Common myeloid progenitor, CD34-positive (primary cell): ENCODE data around the gene LTBP1.

ENCODE experiments used
- CTCF ChIA-PET: fragments of 350-600 bp; sonication (Branson Sonifier 250); formaldehyde crosslinking; loops from one replicate; lab custom pipeline; 2021; ENCODE audit warnings: antibody characterized with exemption; lab: Charles Lee
- POLR2A ChIA-PET: fragments of 350-600 bp; sonication (Branson Sonifier 250); formaldehyde crosslinking; loops from one replicate; lab custom pipeline; 2021; ENCODE audit warnings: antibody characterized with exemption; lab: Charles Lee
- DNase-seq, 3 donors: peaks; one replicate each; pipeline versions ENCODE4 v3.0.0 to v3.0.0-alpha.2; 2013
- H3K27ac ChIP-seq, 2 experiments: 1 replicate in 1 of 2; 2 replicates in 1 of 2; pipeline ENCODE4 v1.7.0; 2013; ENCODE audit warnings: inconsistent platforms in 2 of 2, low read length in 2 of 2, mild to moderate bottlenecking in 2 of 2, low read depth in 1 of 2, moderate library complexity in 1 of 2; ENCODE audit not compliant: severe bottlenecking in 2 of 2, insufficient read depth in 1 of 2, poor library complexity in 1 of 2
- H3K27me3 ChIP-seq, 5 experiments: replicated peaks in 2 of 5; 1 replicate in 3 of 5; 2 replicates in 2 of 5; pipeline versions ENCODE4 v1.6.1 to v1.7.0; 2013; ENCODE audit warnings: low read length in 4 of 5, mild to moderate bottlenecking in 2 of 5, moderate library complexity in 2 of 5, inconsistent platforms in 1 of 5; ENCODE audit not compliant: insufficient read depth in 5 of 5, control insufficient read depth in 4 of 5
- H3K36me3 ChIP-seq, 4 experiments: 1 replicate in 2 of 4; 2 replicates in 2 of 4; pipeline versions ENCODE4 v1.6.1 to v1.7.0; 2013; ENCODE audit warnings: low read length in 3 of 4, control low read depth in 1 of 4, mild to moderate bottlenecking in 1 of 4; ENCODE audit not compliant: control insufficient read depth in 4 of 4, insufficient read depth in 4 of 4
- H3K4me1 ChIP-seq, 4 experiments: 1 replicate in 3 of 4; 2 replicates in 1 of 4; pipeline versions ENCODE4 v1.6.1 to v1.7.1; 2013; ENCODE audit warnings: low read length in 3 of 4, mild to moderate bottlenecking in 3 of 4, control low read depth in 1 of 4, inconsistent platforms in 1 of 4, moderate library complexity in 1 of 4; ENCODE audit not compliant: control insufficient read depth in 4 of 4, insufficient read depth in 4 of 4; ENCODE audit errors: control extremely low read depth in 1 of 4
- H3K4me3 ChIP-seq, 7 experiments: 1 replicate in 4 of 7; 2 replicates in 3 of 7; pipeline versions ENCODE4 v1.5.1 to v1.7.0; 2013; ENCODE audit warnings: mild to moderate bottlenecking in 7 of 7, low read length in 6 of 7, moderate library complexity in 6 of 7, inconsistent platforms in 2 of 7, low read depth in 2 of 7, control low read depth in 1 of 7; ENCODE audit not compliant: insufficient read depth in 4 of 7, control insufficient read depth in 1 of 7; ENCODE audit errors: extremely low read depth in 1 of 7
- H3K9me3 ChIP-seq, 5 experiments: 1 replicate in 4 of 5; 2 replicates in 1 of 5; pipeline versions ENCODE4 v1.6.1 to v1.7.1; 2013; ENCODE audit warnings: low read length in 4 of 5, mild to moderate bottlenecking in 2 of 5, inconsistent platforms in 1 of 5, low read depth in 1 of 5, moderate library complexity in 1 of 5; ENCODE audit not compliant: control insufficient read depth in 4 of 5, insufficient read depth in 2 of 5; ENCODE audit errors: control extremely low read depth in 1 of 5
- WGBS: methylation state at CpG from one replicate; pipeline ENCODE4 v1.1.5; 2013; ENCODE audit not compliant: insufficient coverage; 5-methylcytosine and 5-hydroxymethylcytosine counted together

LTBP1 gene

DNA sequence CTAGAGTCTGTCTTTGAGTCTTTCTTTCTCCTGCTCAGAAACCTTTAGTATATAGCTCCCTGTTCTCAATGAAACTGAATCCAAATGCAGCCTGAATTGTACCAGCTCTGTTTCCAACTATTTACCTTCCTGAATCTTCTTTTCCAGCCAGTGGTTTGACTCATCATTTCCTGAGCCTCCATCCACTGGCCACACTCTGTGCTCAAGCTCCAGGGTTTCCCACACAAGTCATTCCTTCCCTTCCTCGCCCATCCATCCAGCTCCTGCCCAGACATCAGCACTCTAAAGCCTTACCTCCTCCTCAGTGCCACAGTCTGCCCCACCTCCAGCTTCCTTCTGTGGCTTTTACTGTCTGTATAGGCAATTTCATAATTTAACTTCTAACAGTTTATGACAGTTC, 296.1 kb downstream of the LTBP1 start:
- Histone ChIP-seq H3K27ac (no peak overlapping the region), H3K4me1 (peaks cover 0 to 6% (median 2%) of the 10 kb centered on the region in 4 experiments), H3K27me3 (no peaks in the 10 kb centered on the region), H3K4me3 (no peak overlapping the region), H3K36me3 (no peaks in the 10 kb centered on the region), H3K9me3 (no peaks in the 10 kb centered on the region)
- ChIA-PET POLR2A (no interaction called here), CTCF (no interaction called here)
- peak in 1 of 3 donors; percentile 4 for DNase-seq
- whole genome bisulfite sequencing, result 80% methylated on average over 1 of the region's 1 CpG

- peak in 1 of 3 donors; percentile 6 for DNase-seq
- no peak overlapping the region for H3K27ac ChIP-seq
- H3K36me3 ChIP-seq, result no peaks in the 10 kb centered on the region
- H3K9me3 ChIP-seq, result no peaks in the 10 kb centered on the region
- 100% methylated on average over 1 of the region's 4 CpGs for WGBS
- CTCF ChIA-PET, result no interaction called here
- H3K4me3 ChIP-seq, result no peak overlapping the region
- no peaks in the 10 kb centered on the region for H3K27me3 ChIP-seq
- POLR2A ChIA-PET, result interaction anchor here (0.6 kb wide), 1 partner anchor 593 kb away, joined by 3 read pairs; no protein-coding TSS in a partner anchor
- peaks cover 0 to 1% (median 0%) of the 10 kb centered on the region in 4 experiments for H3K4me1 ChIP-seq
These were observed 299.7 kb downstream of the LTBP1 start for GRCh38 chr2:33246432-33246831.

DNA sequence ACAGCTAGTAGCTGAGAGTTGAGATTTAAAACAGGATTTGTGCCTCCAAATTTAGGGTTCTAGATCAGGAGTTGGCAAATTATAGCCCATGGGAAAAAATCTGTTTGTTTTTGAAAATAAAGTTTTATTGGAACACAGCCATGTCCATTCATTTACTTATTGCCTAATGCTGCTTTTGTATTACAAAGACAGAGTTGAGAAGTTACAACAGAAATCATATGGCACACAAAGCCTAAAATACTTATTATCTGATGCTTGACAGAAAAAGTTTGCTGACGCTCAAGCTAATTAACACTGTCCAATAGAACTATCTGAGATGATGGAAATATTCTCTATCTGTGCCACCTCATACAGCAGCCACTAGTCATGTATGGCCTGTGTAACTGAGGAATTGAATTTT, 300.6 kb downstream of the LTBP1 start:
- H3K27ac ChIP-seq, result no peak overlapping the region
- POLR2A ChIA-PET, result no interaction called here
- DNase-seq, result no peak
- H3K27me3 ChIP-seq, result no peaks in the 10 kb centered on the region
- H3K36me3 ChIP-seq, result no peaks in the 10 kb centered on the region
- CTCF ChIA-PET, result no interaction called here
- no peaks in the 10 kb centered on the region for H3K4me1 ChIP-seq
- no peak overlapping the region for H3K4me3 ChIP-seq
- no CpG with 5 or more reads among the region's 1 CpG for WGBS
- no peaks in the 10 kb centered on the region for H3K9me3 ChIP-seq

GRCh38 chr2:33250417-33251029, 303.8 kb downstream of the LTBP1 start:
- Histone ChIP-seq H3K4me3 (no peak overlapping the region), H3K27me3 (no peaks in the 10 kb centered on the region), H3K9me3 (no peaks in the 10 kb centered on the region), H3K36me3 (no peaks in the 10 kb centered on the region), H3K27ac (no peak overlapping the region), H3K4me1 (no peaks in the 10 kb centered on the region)
- no peak for DNase-seq
- ChIA-PET CTCF (no interaction called here), POLR2A (no interaction called here)
- WGBS, result 98% methylated on average over 5 of the region's 5 CpGs

DNA sequence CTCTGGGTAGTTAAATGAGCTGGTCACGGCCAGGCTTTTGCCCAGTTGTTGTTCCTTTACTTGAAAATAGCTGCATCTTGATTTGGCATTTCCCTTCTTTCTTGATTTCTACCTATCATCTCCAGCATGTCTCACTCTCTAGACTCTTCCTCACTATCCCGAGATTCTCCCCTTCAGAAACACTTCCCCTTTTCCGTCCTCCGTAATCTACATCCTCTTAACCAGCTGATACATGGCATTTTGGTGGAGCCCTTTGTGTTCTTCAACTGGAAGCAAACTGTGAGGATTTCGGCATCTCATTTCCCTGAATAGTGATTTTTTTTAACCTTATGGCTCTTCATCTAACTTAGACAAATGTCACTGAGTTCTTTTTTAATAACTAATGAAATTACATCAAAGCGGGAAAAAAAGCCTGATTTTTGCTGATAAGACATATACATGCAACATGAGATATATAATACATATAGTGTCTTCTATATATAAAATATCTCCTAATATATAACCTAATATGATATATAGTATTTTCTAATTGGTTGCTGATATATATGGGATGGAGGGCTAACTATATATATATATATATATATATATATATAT, 309.5 kb downstream of the LTBP1 start:
- Histone ChIP-seq H3K27ac (no peak overlapping the region), H3K27me3 (no peaks in the 10 kb centered on the region), H3K36me3 (no peaks in the 10 kb centered on the region), H3K4me3 (no peak overlapping the region), H3K9me3 (no peaks in the 10 kb centered on the region), H3K4me1 (no peaks in the 10 kb centered on the region)
- no peak for DNase-seq
- ChIA-PET CTCF (interaction anchor here (1.0 kb wide), 1 partner anchor 222 kb away, joined by 4 read pairs; no protein-coding TSS in a partner anchor), POLR2A (no interaction called here)
- WGBS, result 100% methylated on average over 2 of the region's 6 CpGs

DNA sequence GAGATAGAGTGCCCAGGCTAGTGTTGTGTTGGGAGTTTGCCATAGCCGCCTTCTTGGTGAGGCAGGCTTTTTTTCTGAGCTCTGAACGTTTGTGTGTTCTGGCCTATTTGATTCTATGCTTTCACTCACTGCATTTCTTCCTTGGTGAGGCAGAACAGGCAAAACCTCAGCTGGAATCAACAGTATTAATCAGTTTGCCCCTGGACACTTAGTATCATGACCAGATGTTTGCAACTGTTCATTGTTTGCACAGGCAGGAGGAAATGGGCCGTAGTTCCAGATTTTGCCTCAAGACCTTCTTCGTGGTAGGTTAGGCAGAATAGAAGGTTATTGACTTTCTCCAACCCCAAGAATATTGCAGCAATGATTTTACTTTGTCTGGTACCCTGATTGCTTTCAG, 311.6 kb downstream of the LTBP1 start:
- POLR2A ChIA-PET, result no interaction called here
- H3K27ac ChIP-seq, result no peak overlapping the region
- no peaks in the 10 kb centered on the region for H3K27me3 ChIP-seq
- H3K9me3 ChIP-seq, result no peaks in the 10 kb centered on the region
- H3K36me3 ChIP-seq, result no peaks in the 10 kb centered on the region
- 96% methylated on average over 4 of the region's 4 CpGs for WGBS
- no peak overlapping the region for H3K4me3 ChIP-seq
- no peaks in the 10 kb centered on the region for H3K4me1 ChIP-seq
- CTCF ChIA-PET, result no interaction called here
- no peak for DNase-seq

DNA sequence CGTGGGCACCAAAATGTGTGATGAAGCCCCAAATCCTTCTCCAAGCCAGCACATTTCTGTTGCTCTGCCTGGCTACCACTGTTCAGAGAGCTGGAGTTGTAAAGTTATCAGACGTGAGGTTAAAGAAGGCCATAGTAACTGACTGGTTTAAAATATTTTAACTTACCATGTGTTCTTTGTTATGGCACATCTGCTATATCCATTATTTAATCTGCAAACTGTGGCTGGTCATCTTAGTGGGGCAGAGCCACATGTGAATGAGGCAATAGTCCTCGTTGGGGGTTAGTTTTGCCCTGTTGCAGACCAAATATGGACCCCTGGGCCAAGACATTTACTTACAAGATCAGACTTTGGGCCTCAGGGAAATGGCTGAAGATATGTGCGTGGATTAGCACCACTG, 315.3 kb downstream of the LTBP1 start:
- DNase-seq, result no peak
- no peaks in the 10 kb centered on the region for H3K4me1 ChIP-seq
- WGBS, result 100% methylated on average over 2 of the region's 4 CpGs
- H3K27me3 ChIP-seq, result no peaks in the 10 kb centered on the region
- ChIA-PET POLR2A (no interaction called here), CTCF (no interaction called here)
- H3K36me3 ChIP-seq, result no peaks in the 10 kb centered on the region
- H3K9me3 ChIP-seq, result peaks cover 0 to 13% (median 8%) of the 10 kb centered on the region in 5 experiments
- no peak overlapping the region for H3K4me3 ChIP-seq
- no peak overlapping the region for H3K27ac ChIP-seq
